ENCODE measurements around the gene BTBD9. TPM values are rescaled to one million over a fixed set of nuclear protein-coding genes. Genes with fewer than 3 reads are reported as not detected.

The BTBD9 gene
- total and polyA plus RNA-seq, 9 of the 15 experiments (the other 6 are each of a cell fraction or from before 2014, with no cell fraction given) = 0.08 to 1.6 (median 0.58) TPM

DNA sequence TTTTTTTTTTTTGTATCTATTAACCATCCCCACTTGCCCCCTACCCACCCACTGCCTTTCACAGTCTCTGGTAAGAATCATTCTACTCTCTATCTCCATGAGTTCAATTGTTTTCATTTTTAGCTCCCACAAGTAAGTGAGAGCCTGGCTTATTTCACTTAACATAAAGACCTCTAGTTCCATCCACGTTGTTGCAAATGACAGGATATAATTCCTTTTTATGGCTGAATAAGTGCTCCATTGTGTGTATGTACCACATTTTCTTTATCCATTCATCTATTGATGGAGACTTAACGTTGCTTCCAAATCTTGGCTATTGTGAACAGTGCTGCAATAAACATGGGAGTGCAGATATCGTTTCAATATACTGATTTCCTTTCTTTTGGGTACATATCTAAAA is 328.5 kb downstream of the BTBD9 start:
- in situ Hi-C loops (cut with MboI) = no loop called here
- H3K36me3 ChIP-seq (ENCODE audit: control insufficient read depth, insufficient read depth, low read length) = no peaks in the 10 kb centered on the region
- intact Hi-C loops (cut with micrococcal nuclease) = no loop called here
- ATAC-seq (no peak), FAIRE-seq (no peak), DNase-seq (ENCODE audit: extremely low read depth in 1 of 4, low spot score in 3 of 4) (no peak)
- CTCF ChIA-PET (ENCODE audit: low intra/inter-chr PET ratio) = no interaction called here
- H3K9me3 ChIP-seq (replicated peaks; ENCODE audit: control insufficient read depth, insufficient read depth, low read depth, low read length) = no peaks in the 10 kb centered on the region
- no peak overlapping the region for H3K4me2 ChIP-seq (ENCODE audit: insufficient read depth, low read length)
- H3K79me2 ChIP-seq (ENCODE audit: control insufficient read depth, insufficient read depth, low read length) = no peaks in the 10 kb centered on the region
- TF ChIP-seq LCOR (CRISPR knock-in tag; IDR thresholded peaks at IDR 0.05) = no peak
- TF ChIP-seq PTBP1 (IDR thresholded peaks at IDR 0.05; ENCODE audit: low read depth, low read length) = no peak
- no peak for TF ChIP-seq SMAD3 (CRISPR knock-in tag; conservative IDR thresholded peaks at IDR 0.05)
- TF ChIP-seq, protein P1, sequence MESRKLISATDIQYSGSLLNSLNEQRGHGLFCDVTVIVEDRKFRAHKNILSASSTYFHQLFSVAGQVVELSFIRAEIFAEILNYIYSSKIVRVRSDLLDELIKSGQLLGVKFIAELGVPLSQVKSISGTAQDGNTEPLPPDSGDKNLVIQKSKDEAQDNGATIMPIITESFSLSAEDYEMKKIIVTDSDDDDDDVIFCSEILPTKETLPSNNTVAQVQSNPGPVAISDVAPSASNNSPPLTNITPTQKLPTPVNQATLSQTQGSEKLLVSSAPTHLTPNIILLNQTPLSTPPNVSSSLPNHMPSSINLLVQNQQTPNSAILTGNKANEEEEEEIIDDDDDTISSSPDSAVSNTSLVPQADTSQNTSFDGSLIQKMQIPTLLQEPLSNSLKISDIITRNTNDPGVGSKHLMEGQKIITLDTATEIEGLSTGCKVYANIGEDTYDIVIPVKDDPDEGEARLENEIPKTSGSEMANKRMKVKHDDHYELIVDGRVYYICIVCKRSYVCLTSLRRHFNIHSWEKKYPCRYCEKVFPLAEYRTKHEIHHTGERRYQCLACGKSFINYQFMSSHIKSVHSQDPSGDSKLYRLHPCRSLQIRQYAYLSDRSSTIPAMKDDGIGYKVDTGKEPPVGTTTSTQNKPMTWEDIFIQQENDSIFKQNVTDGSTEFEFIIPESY (CRISPR knock-in tag; IDR thresholded peaks at IDR 0.05) = no peak
- no peak for TF ChIP-seq SNIP1 (IDR thresholded peaks at IDR 0.05; ENCODE audit: low read depth)
- TF ChIP-seq NCOA2 (IDR thresholded peaks at IDR 0.05; ENCODE audit: partially characterized antibody in 2 of 2) = no peak
- TF ChIP-seq TCF3 (CRISPR knock-in tag; IDR thresholded peaks at IDR 0.05) = no peak
- TF ChIP-seq NFE2 (IDR thresholded peaks at IDR 0.05; ENCODE audit: low read depth) = no peak
- no peak for TF ChIP-seq MTA1 (IDR thresholded peaks at IDR 0.05; ENCODE audit: borderline replicate concordance)
- TF ChIP-seq NCOA1 (IDR thresholded peaks at IDR 0.05; ENCODE audit: low read depth) = no peak
- no peak for TF ChIP-seq SP1 (CRISPR knock-in tag; IDR thresholded peaks at IDR 0.05)
- no peak for TF ChIP-seq ARHGAP35 (IDR thresholded peaks at IDR 0.05; ENCODE audit: partially characterized antibody)
- TF ChIP-seq ZNF75A (CRISPR knock-in tag; IDR thresholded peaks at IDR 0.05) = no peak
- H3K9ac ChIP-seq (ENCODE audit: insufficient read depth in 1 of 2, low read depth in 2 of 2, low read length in 2 of 2) = no peak overlapping the region
- peaks cover 3 to 4% of the 10 kb centered on the region in 2 experiments; a peak in 2 of 5 replicates for H3K27me3 ChIP-seq (ENCODE audit: control insufficient read depth in 2 of 2, insufficient read depth in 2 of 2, low read length in 2 of 2)
- 0% methylated on average over 3 of the region's 3 CpGs for WGBS (ENCODE audit: insufficient coverage, low coverage, missing lambda C conversion rate)
- H3K4me3 ChIP-seq = no peak overlapping the region
- H3K9me1 ChIP-seq (ENCODE audit: control insufficient read depth, insufficient read depth, low read length) = no peaks in the 10 kb centered on the region
- no peak overlapping the region for H2AFZ ChIP-seq (ENCODE audit: low read depth, low read length)
- BruUV-seq (replicated peaks) = no TSS peak
- H4K20me1 ChIP-seq (replicated peaks; ENCODE audit: control insufficient read depth, insufficient read depth, low read length) = no peaks in the 10 kb centered on the region
- POLR2A ChIA-PET = no interaction called here
- H3K4me1 ChIP-seq (replicated peaks in 1 of 2; ENCODE audit: control insufficient read depth in 2 of 2, insufficient read depth in 2 of 2, low read length in 2 of 2) = no peaks in the 10 kb centered on the region
- H3K27ac ChIP-seq (ENCODE audit: extremely low read depth, low read depth, low read length) = no peak overlapping the region
